Ishikawa (cell line): Measurements from ENCODE around the gene TMSB4X.

Experiments
- CEBPB ChIP-seq: IDR thresholded peaks from 2 replicates; pipeline ENCODE4 v1.6.1; 2012
- CREB1 ChIP-seq: IDR thresholded peaks from 2 replicates; pipeline ENCODE4 v1.6.1; 2012; ENCODE audit warnings: low read depth
- EP300 ChIP-seq: IDR thresholded peaks from 2 replicates; pipeline ENCODE4 v1.6.1; 2012; ENCODE audit warnings: borderline replicate concordance
- FOXM1 ChIP-seq: IDR thresholded peaks from 2 replicates; pipeline ENCODE4 v1.6.1; 2012; ENCODE audit warnings: low read depth, borderline replicate concordance
- MAX ChIP-seq: IDR thresholded peaks from 2 replicates; pipeline ENCODE4 v1.6.1; 2012
- NFIC ChIP-seq: IDR thresholded peaks from 2 replicates; pipeline ENCODE4 v1.6.1; 2012
- RAD21 ChIP-seq: IDR thresholded peaks from 2 replicates; pipeline ENCODE4 v1.6.1; 2012; ENCODE audit warnings: low read depth
- TAF1 ChIP-seq: IDR thresholded peaks from 2 replicates; pipeline ENCODE4 v1.6.1; 2012; ENCODE audit warnings: low read depth, mild to moderate bottlenecking
- TCF12 ChIP-seq: IDR thresholded peaks from 2 replicates; pipeline ENCODE4 v1.6.1; 2012; ENCODE audit warnings: low read depth
- YY1 ChIP-seq: IDR thresholded peaks from 2 replicates; pipeline ENCODE4 v1.6.1; 2012; ENCODE audit warnings: low read depth
- TF ChIP-seq, protein P1 (sequence below): IDR thresholded peaks from 2 replicates; pipeline ENCODE4 v1.6.1; 2012; ENCODE audit warnings: low read depth, mild to moderate bottlenecking

DNA sequence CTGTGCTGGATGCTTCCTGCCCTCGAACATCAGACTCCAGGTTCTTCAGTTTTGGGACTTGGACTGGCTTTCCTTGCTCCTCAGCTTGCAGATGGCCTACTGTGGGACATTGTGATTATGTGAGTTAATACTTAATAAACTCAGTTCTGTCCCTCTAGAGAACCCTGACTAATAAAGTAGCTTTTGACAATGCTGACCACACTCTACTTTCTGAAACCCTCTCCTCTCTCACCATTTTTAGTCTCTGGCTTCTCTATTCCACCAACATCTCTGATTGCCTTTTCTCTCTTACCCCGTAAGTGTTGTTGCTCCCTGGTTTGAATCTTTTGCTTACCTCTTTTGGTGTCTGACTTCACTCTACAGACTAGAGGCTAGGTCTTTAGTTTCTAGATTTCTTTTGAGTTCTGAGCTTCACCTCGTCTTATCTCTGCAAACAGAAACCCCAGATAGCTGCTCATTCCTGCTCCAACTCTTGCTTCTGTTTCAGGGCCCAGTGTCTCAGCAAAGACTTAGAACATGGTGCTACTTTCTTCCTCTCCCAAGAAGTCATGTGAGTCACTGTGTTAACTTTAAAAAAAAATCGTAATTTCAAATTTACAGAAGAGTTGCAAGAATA, 11.4 kb downstream of the TMSB4X start:
- TF ChIP-seq NFIC (no peak), EP300 (no peak), CREB1 (no peak), YY1 (no peak), TAF1 (no peak), FOXM1 (no peak), RAD21 (no peak), CEBPB (no peak), MAX (no peak), TCF12 (no peak)
- TF ChIP-seq, protein P1, sequence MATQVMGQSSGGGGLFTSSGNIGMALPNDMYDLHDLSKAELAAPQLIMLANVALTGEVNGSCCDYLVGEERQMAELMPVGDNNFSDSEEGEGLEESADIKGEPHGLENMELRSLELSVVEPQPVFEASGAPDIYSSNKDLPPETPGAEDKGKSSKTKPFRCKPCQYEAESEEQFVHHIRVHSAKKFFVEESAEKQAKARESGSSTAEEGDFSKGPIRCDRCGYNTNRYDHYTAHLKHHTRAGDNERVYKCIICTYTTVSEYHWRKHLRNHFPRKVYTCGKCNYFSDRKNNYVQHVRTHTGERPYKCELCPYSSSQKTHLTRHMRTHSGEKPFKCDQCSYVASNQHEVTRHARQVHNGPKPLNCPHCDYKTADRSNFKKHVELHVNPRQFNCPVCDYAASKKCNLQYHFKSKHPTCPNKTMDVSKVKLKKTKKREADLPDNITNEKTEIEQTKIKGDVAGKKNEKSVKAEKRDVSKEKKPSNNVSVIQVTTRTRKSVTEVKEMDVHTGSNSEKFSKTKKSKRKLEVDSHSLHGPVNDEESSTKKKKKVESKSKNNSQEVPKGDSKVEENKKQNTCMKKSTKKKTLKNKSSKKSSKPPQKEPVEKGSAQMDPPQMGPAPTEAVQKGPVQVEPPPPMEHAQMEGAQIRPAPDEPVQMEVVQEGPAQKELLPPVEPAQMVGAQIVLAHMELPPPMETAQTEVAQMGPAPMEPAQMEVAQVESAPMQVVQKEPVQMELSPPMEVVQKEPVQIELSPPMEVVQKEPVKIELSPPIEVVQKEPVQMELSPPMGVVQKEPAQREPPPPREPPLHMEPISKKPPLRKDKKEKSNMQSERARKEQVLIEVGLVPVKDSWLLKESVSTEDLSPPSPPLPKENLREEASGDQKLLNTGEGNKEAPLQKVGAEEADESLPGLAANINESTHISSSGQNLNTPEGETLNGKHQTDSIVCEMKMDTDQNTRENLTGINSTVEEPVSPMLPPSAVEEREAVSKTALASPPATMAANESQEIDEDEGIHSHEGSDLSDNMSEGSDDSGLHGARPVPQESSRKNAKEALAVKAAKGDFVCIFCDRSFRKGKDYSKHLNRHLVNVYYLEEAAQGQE, result no peak
